Middle frontal gyrus (tissue), 1 donor: ENCODE measurements around the gene GHITM.
"Not testable (repeated sequence)": the region's sequence is repeated elsewhere in the genome, so short reads cannot be mapped to it uniquely, and the experiment has no call there.

ENCODE experiments used
- DNase-seq: peaks from one replicate; pipeline ENCODE4 v3.0.0-alpha.2; 2015; ENCODE audit warnings: low spot score; ENCODE audit errors: extremely low spot score

GHITM gene, protein sequence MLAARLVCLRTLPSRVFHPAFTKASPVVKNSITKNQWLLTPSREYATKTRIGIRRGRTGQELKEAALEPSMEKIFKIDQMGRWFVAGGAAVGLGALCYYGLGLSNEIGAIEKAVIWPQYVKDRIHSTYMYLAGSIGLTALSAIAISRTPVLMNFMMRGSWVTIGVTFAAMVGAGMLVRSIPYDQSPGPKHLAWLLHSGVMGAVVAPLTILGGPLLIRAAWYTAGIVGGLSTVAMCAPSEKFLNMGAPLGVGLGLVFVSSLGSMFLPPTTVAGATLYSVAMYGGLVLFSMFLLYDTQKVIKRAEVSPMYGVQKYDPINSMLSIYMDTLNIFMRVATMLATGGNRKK

DNA sequence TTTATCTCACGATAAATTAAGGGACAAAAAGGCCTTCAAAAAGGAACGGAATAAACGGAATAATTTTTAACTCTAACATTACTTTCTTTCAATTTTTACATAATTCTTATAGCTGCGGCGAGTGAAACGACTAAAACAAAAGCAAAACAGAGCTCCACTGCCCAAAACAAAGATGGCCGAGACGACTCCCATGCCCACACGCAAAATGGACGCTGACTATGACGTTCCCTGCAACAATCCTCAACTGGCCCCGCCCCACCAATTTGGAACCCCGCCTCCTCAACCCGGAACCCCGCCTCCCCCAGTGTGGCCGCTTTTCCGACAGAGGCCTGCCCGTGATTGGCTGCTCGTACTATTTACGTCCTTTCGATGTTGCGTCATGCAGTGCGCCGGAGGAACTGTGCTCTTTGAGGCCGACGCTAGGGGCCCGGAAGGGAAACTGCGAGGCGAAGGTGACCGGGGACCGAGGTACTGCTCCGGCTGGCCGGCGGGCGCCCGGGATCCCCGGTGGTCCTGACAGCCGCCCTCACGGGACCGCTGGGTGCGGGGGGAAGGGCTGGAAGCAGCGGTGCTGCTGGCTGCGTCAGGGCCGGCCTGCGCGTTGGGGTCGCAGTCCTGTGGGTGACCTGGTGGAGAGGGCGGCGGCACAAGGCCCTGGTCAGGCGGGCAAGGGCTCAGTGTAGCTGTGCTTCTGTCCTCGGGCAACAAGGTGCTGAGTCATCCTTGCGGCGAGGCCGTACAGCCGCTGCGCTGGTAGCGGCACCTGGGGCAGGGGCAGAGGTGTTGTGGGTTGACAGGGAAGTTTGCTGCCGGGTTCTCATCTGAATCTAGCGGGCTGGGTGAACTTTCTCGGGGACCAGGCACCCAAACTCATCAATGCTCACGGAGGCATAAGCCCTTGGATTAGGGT lies at the start of gene GHITM:
GHITM (plus strand) TSS at position 384 of the 910 bp plus-strand sequence. CDS start 1,992 bp downstream, outside the sequence.
- peak; percentile 95 for DNase-seq

DNA sequence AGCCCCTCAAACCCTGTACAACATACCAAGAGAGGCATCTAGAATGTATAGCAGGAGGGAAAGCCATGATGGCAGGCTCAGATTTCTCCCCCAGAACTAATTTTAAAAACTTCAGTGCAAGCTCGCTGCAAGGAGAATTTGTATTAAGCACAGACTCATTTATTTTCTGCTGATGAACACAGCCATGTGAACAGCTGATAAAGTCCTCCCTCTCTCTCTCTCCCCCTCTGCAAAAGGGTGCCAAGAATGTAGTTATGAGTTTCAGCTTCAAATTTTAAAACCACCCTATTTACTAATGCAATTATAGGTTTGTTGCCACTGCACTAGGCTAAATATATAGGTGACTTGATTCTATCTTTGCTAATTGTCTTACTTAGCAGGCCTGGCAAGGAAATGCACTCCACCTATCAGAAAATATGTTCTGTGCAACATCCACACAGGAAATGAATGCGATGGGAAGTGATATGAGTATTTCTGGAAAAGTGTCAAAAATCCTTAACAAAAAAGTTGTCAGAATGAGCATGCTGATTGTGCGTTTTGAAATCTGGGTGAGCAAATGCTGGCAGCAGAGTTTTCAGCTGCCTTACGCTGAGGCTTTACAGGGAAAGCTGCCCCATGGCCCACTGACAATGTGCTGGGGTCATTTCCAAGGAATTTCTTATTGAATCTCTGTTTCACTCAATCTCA lies 43.4 kb upstream of the GHITM start:
- peak; percentile 30 for DNase-seq

GRCh38 chr10:84097787-84098353 lies 41.4 kb upstream of the GHITM start:
- DNase-seq, result no peak

- DNase-seq, result no peak
Measured at GRCh38 chr10:84098667-84099066, 40.6 kb upstream of the GHITM start.

DNA sequence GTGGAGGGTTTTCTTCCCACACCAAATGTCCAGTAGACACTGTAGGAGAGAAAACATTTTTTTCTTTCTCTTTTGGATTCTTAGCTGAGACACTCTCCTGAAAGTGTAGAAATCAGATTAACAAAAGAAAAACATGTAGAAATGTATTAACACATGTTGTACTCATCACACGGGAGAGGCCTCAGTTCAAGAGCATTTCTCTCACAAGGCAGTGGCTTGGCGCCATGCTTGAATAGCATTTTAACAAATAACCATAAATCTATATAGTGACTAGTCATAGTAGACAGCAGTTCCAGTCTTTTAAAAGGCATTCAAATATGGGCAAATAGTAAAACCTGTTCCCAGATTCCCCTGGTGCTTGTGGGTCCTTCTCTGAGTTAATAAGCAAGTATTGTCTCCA lies 38.3 kb upstream of the GHITM start:
- DNase-seq, result no peak

DNA sequence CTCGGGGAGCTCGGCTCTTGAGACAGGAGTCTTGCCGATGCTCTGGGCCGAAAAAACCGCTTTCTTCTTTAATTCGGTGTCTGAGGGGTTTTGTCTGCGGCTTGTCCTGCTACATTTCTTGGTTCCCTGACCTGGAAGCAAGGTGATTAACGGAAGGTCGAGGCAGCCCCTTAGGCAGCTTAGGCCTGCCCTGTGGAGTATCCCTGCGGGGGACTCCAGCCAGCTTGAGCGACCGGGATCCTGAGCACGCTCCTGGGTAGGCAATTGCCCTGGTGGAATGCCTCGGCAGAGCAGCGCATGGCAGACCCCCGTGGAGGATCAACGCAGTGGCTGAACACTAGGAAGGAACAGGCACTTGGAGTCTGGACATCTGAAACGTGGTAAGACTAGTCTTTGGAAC lies 30.5 kb upstream of the GHITM start:
- no peak for DNase-seq

DNA sequence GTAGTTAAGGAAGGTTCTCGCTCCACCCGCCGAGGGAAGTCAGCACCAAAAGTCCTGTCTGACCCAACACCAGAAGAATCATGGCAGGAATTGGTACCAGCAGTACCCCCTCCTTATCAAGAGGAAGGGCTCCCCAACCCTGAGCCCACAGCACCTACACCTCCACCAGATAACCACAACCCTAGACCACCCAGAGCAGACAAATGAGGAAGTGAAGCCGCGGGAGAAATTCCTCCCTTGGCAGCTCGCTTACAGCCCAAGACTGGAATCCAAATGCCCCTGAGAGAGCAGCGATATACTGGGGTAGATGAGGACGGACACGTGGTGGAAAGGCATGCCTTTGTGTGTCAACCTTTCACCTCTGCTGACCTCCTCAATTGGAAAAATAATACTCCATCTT lies 29.5 kb upstream of the GHITM start:
- not testable (repeated sequence) for DNase-seq

DNA sequence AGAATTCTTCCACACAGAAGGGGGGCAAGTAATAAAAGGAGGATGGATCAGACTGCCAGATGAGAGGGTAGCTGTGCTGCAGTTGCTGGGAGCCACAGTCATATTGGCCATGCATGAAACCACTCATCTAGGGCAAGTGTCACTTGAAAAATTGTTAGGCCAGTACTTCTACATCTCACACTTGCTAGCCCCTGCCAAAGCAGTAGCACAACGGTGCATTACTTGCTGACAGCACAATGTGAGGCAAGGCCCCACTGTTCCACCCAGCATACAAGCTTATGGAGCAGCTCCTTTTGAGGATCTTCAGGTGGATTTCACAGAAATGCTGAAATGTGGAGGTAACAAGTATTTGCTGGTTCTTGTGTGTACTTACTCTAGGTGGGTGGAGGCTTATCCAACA lies 25.8 kb upstream of the GHITM start:
- DNase-seq, result not testable (repeated sequence)

- no peak for DNase-seq
Measured at GRCh38 chr10:84114088-84114667, 25.1 kb upstream of the GHITM start.

GRCh38 chr10:84117204-84117603 lies 22.1 kb upstream of the GHITM start:
- DNase-seq, result not testable (repeated sequence)

DNA sequence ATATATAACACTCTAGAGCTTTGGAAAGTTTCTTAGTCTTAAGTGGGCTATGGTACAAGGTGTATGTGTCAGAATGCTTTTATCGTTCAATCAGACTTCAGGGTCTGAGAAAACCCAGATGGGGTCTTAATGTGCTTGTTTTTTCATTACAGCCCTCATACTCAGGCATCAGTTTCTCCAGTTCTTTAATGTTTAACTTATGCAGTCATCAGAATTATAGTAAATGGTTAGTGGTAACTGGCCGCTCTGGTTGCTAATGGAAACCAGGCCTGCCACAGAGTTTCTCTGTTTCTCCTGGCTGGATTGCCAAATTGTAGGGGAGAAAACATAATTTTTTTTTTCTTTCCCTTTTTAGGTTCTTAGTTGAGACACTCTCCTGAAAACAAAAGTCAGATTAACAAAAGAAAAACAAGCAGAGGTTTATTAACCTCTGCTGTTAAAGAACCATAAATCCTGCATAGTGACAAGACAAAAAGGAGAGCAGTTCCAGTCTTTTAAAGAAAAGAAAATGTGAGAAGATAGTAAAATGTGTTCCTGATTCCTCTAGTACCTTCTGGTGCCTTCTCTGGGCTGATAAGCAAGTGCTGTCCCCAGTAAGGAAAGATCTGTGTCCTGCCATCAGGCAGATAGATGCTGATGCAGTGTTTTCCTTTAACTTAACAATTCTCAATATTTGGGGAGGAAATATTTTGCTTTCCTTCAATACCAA lies 21.5 kb upstream of the GHITM start:
- no peak for DNase-seq

GRCh38 chr10:84118395-84119006 lies 20.8 kb upstream of the GHITM start:
- no peak for DNase-seq

- DNase-seq, result no peak
Measured at GRCh38 chr10:84123362-84123761, 15.9 kb upstream of the GHITM start.

GRCh38 chr10:84125910-84126784 lies 13.2 kb upstream of the GHITM start:
- DNase-seq, result not testable (repeated sequence)

DNA sequence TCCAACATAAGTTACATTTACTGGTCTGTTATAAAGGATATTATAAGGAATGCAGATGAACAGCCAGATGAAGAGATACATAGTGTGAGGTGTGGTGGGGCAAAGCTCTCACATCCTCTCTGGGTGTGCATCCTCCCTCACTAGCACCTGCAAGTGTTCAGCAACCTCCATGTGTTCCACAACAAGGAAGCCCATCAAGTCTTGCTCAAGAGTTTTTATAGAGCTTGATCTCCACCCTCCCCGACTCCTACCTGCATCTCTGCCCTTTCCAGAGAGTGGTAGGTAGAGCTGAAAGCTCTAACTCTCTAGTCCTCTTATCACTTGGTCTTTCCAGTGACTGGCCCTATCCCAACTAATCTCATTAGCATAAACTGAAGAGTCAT lies 12.5 kb upstream of the GHITM start:
- no peak for DNase-seq

- no peak for DNase-seq
Measured at GRCh38 chr10:84135836-84136235, 3.5 kb upstream of the GHITM start.

GRCh38 chr10:84137811-84138210 lies 1.5 kb upstream of the GHITM start:
- no peak for DNase-seq

GRCh38 chr10:84138478-84139125 lies 707 bp upstream of the GHITM start:
- DNase-seq, result no peak

GRCh38 chr10:84140036-84140379 lies 699 bp downstream of the GHITM start:
- no peak for DNase-seq
